Measurements from ENCODE around the gene CKAP5.

- TF ChIP-seq, protein P1, sequence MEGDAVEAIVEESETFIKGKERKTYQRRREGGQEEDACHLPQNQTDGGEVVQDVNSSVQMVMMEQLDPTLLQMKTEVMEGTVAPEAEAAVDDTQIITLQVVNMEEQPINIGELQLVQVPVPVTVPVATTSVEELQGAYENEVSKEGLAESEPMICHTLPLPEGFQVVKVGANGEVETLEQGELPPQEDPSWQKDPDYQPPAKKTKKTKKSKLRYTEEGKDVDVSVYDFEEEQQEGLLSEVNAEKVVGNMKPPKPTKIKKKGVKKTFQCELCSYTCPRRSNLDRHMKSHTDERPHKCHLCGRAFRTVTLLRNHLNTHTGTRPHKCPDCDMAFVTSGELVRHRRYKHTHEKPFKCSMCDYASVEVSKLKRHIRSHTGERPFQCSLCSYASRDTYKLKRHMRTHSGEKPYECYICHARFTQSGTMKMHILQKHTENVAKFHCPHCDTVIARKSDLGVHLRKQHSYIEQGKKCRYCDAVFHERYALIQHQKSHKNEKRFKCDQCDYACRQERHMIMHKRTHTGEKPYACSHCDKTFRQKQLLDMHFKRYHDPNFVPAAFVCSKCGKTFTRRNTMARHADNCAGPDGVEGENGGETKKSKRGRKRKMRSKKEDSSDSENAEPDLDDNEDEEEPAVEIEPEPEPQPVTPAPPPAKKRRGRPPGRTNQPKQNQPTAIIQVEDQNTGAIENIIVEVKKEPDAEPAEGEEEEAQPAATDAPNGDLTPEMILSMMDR (IDR thresholded peaks at IDR 0.05) = no peak
- TF ChIP-seq EP300 (IDR thresholded peaks at IDR 0.05) = no peak
Observed at GRCh38 chr11:46801694-46802470, 44.2 kb downstream of the CKAP5 start.

All from gastroesophageal sphincter (tissue), 3 donors.